GM18520 (cell line): ENCODE measurements around the gene GJD4.

Source experiments
- ATAC-seq: cut with Tn5 transposase; IDR thresholded peaks from one replicate; pipeline ENCODE4 v1.9.1; 2021; ENCODE audit not compliant: unreplicated experiment

GJD4 gene

GRCh38 chr10:35613597-35614226 is 8.6 kb downstream of the GJD4 start:
- no peak for ATAC-seq

GRCh38 chr10:35614312-35614711 is 9.2 kb downstream of the GJD4 start:
- no peak for ATAC-seq

- no peak for ATAC-seq
Measured at GRCh38 chr10:35626971-35627507, 21.9 kb downstream of the GJD4 start.

- no peak for ATAC-seq
Measured at GRCh38 chr10:35631404-35631803, 26.3 kb downstream of the GJD4 start.

- ATAC-seq: no peak
Measured at GRCh38 chr10:35632027-35632426, 26.9 kb downstream of the GJD4 start.

- no peak for ATAC-seq
Measured at GRCh38 chr10:35633006-35633980, 28.2 kb downstream of the GJD4 start.

GRCh38 chr10:35635576-35635975 is 30.4 kb downstream of the GJD4 start:
- ATAC-seq: peak; percentile 66

GRCh38 chr10:35636956-35637355 is 31.8 kb downstream of the GJD4 start:
- no peak for ATAC-seq

- ATAC-seq: no peak
Measured at GRCh38 chr10:35637462-35637861, 32.3 kb downstream of the GJD4 start.

- ATAC-seq: no peak
Measured at GRCh38 chr10:35638101-35638500, 33.0 kb downstream of the GJD4 start.

GRCh38 chr10:35639021-35639727 is 34.0 kb downstream of the GJD4 start:
- no peak for ATAC-seq

- no peak for ATAC-seq
Measured at GRCh38 chr10:35639728-35640401, 34.7 kb downstream of the GJD4 start.

- ATAC-seq: no peak
Measured at GRCh38 chr10:35640474-35640873, 35.3 kb downstream of the GJD4 start.

GRCh38 chr10:35640951-35641675 is 36.0 kb downstream of the GJD4 start:
- ATAC-seq: no peak

- ATAC-seq: peak; percentile 8
Measured at GRCh38 chr10:35641676-35642034, 36.5 kb downstream of the GJD4 start.

GRCh38 chr10:35642035-35642792 is 37.1 kb downstream of the GJD4 start, which contains the start of gene FZD8:
Gene FZD8, minus strand, starts transcription at chr10:35642296. Its CDS starts 867 bp downstream, at chr10:35641429.
- ATAC-seq: peak; percentile 89

GRCh38 chr10:35642793-35643114 is 37.6 kb downstream of the GJD4 start:
- no peak for ATAC-seq

GRCh38 chr10:35643151-35644049 is 38.3 kb downstream of the GJD4 start:
- ATAC-seq: no peak
